Panc1 (cell line): ENCODE data around the gene PLB1.

Experiments
- CTCF ChIP-seq: fragments of 450-650 bp; IDR thresholded peaks from 2 replicates; pipeline ENCODE4 v1.5.1; 2017; ENCODE audit warnings: mild to moderate bottlenecking
- POLR2AphosphoS5 ChIP-seq: IDR thresholded peaks from 2 replicates; pipeline ENCODE4 v1.6.1; 2012; ENCODE audit warnings: mild to moderate bottlenecking, low read depth, low read length, moderate library complexity
- SIN3A ChIP-seq: IDR thresholded peaks from 2 replicates; pipeline ENCODE4 v1.6.1; 2012; ENCODE audit warnings: low read depth, mild to moderate bottlenecking, low read length, moderate library complexity, borderline replicate concordance; ENCODE audit not compliant: insufficient read depth

GRCh38 chr2:28598484-28598883, 102.6 kb downstream of the PLB1 start:
- TF ChIP-seq CTCF: no peak
- no peak for TF ChIP-seq SIN3A
- TF ChIP-seq POLR2AphosphoS5: no peak
